ENCODE measurements around the gene SSR2.

The SSR2 gene

DNA sequence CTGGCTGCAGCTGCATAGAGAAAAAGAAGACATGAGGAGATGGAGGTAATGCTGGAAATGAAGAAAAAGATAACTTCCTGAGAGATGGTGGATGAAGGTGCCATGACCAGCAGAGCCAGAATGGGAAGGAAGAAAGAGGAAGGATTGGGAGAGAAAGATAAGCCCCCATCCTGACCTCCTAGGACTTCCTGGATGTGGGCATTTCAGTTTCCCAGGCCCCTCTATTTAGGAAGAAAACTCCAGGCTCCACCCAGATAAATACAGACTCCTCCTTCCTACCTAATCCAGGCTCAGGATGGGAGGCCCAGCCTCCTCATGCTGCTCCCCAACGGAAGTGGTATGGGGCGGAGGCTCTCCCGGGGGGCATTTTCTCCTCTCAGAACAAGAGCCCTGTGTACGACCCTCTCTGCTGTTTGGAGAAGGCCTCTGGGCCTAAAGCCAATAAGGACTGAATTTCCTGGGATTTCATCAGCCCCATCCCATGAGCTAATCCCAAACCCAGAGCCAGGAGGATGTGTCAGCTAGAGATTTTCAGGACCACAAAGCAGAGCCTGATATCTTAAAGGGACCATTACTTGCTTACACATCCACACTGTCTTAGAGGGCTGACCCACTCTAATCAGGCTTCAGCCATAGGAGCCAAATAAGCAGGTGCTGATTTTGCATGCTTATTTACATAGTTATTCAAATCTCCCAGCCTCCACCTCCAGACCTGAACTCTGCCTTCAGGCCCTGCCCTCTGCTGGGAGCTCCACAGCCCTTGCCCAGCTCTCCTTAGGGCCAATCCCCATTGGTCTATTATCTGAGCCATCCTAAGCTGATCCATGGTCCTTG is 37.3 kb downstream of the SSR2 start:
- TF ChIP-seq, protein P1, sequence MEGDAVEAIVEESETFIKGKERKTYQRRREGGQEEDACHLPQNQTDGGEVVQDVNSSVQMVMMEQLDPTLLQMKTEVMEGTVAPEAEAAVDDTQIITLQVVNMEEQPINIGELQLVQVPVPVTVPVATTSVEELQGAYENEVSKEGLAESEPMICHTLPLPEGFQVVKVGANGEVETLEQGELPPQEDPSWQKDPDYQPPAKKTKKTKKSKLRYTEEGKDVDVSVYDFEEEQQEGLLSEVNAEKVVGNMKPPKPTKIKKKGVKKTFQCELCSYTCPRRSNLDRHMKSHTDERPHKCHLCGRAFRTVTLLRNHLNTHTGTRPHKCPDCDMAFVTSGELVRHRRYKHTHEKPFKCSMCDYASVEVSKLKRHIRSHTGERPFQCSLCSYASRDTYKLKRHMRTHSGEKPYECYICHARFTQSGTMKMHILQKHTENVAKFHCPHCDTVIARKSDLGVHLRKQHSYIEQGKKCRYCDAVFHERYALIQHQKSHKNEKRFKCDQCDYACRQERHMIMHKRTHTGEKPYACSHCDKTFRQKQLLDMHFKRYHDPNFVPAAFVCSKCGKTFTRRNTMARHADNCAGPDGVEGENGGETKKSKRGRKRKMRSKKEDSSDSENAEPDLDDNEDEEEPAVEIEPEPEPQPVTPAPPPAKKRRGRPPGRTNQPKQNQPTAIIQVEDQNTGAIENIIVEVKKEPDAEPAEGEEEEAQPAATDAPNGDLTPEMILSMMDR (conservative IDR thresholded peaks at IDR 0.05; ENCODE audit: low read depth, low read length) = peak; percentile 30
- peak; percentile 48 for DNase-seq (ENCODE audit: low read depth)
- H3K4me3 ChIP-seq (ENCODE audit: low read length) = no peak overlapping the region

- TF ChIP-seq, protein P1 (conservative IDR thresholded peaks at IDR 0.05; ENCODE audit: low read depth, low read length) = no peak
- H3K4me3 ChIP-seq (ENCODE audit: low read length) = no peak overlapping the region
- DNase-seq (ENCODE audit: low read depth) = no peak
Measured at GRCh38 chr1:155982106-155982505, 38.6 kb downstream of the SSR2 start.

DNA sequence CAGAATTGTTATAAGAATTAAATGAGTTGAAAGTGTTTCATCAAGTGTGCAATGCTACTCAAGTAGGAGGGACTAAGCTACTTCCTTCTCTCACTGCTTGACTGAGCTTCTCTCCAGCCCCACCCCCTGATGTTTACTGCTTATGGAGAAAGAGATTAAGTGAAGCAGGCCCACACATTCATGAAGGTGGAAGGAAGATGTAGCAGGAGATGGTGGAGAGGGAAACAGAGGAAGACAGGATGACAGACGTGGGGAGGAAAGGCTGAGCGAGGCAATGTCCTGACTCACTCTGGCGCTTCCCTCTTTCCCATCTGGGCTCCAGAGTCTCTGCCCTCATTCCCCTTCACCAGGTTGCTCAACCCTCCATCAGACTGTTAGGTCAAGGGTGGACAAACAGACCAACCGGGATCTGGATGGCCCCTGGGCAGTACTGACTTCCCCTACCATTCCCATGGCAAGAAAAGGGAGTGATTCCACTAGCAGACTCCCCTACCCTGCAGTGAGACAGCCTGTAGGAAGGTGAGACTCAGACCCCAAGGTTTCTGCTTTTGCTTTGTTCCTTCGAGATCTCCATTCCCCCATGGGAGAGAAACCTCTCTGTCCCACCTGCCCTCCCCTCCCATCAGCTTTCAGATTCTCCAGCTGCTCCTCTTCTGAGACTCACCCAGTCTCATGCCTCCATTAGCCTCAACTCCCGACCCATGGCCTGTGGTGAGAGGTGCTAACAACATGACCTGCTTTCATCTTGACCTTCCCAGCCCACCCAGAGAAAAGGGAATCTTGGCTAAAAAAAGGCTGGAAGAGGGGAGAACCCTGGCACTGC is 39.3 kb downstream of the SSR2 start:
- DNase-seq (ENCODE audit: low read depth) = no peak
- no peak overlapping the region for H3K4me3 ChIP-seq (ENCODE audit: low read length)
- TF ChIP-seq, protein P1 (conservative IDR thresholded peaks at IDR 0.05; ENCODE audit: low read depth, low read length) = no peak

- no peak overlapping the region for H3K4me3 ChIP-seq (ENCODE audit: low read length)
- no peak for DNase-seq (ENCODE audit: low read depth)
- TF ChIP-seq, protein P1 (conservative IDR thresholded peaks at IDR 0.05; ENCODE audit: low read depth, low read length) = no peak
Measured at GRCh38 chr1:155979597-155980343, 41.0 kb downstream of the SSR2 start.

- H3K4me3 ChIP-seq (ENCODE audit: low read length) = peak overlapping the region; percentile 90
- no peak for DNase-seq (ENCODE audit: low read depth)
- TF ChIP-seq, protein P1 (conservative IDR thresholded peaks at IDR 0.05; ENCODE audit: low read depth, low read length) = no peak
Measured at GRCh38 chr1:155978973-155979429, 41.8 kb downstream of the SSR2 start.

- DNase-seq (ENCODE audit: low read depth) = no peak
- H3K4me3 ChIP-seq (ENCODE audit: low read length) = peak within 1 kb of the TSS; percentile 90
- TF ChIP-seq, protein P1 (conservative IDR thresholded peaks at IDR 0.05; ENCODE audit: low read depth, low read length) = peak; percentile 49
Measured at GRCh38 chr1:155978325-155978972, 42.3 kb downstream of the SSR2 start, which contains the start of gene ARHGEF2. Gene ARHGEF2 (minus strand): TSS chr1:155978547. CDS start chr1:155978427, 120 bp downstream.
